Retina (tissue), 1 donor: ENCODE results near the gene DMD.
"Not testable (repeated sequence)": the region's sequence is repeated elsewhere in the genome, so short reads cannot be mapped to it uniquely, and the experiment has no call there.

Experiments used
- DNase-seq: peaks from one replicate; pipeline ENCODE4 v3.0.0-alpha.2; 2016

Gene DMD

GRCh38 chrX:31378973-31379372 lies 1832.4 kb downstream of the DMD start:
- DNase-seq, result not testable (repeated sequence)

DNA sequence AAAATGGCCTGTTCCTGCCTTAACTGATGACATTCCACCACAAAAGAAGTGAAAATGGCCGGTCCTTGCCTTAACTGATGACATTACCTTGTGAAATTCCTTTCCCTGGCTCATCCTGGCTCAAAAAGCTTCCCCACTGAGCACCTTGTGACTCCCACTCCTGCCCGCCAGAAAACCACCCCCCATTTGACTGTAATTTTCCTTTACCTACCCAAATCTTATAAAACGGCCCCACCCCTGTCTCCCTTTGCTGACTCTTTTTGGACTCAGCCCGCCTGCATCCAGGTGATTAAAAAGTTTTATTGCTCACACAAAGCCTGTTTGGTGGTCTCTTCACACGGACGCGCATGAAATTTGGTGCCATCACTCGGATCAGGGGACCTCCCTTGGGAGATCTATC lies 1833.5 kb downstream of the DMD start:
- DNase-seq, result not testable (repeated sequence)

- DNase-seq, result no peak
Measured at GRCh38 chrX:31376408-31377022, 1834.8 kb downstream of the DMD start.

DNA sequence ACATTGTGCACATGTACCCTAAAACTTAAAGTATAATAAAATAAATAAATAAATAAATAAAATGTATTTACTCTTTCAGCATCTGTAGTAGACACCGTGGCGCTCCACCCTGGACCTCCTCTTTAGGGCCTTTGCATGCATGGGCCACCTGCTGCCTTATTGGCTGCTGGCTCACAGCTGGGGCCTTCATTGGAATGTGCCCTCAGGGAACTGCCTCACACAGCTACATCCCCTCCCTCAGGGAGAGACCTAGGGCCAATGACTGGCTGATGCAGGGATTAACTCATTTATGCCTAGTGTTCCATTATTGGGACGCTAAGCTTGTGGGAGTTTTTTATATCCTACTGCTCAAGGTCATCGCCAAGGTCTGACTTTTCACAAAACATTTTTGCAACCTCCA lies 1836.6 kb downstream of the DMD start:
- no peak for DNase-seq

GRCh38 chrX:31371956-31372355 lies 1839.4 kb downstream of the DMD start:
- DNase-seq, result no peak

DNA sequence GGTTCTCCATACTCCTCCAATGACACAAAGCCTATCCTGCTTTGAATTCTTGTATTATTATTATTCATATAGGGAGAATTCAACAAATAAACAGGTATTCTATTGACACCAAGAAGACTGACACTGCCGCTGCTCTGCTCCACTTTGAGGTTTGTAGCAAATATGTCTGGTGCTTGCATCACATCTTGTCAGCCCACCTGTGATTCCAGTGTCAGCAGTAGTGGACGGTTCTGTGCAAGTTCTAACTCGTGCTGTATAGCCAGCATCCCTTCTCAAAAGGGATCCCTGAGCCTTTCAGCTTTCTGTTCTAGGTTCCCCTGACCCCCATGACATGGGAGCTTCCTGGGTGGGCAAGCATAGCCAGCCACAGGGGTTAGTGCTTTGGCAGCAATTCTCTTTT lies 1843.5 kb downstream of the DMD start:
- no peak for DNase-seq

DNA sequence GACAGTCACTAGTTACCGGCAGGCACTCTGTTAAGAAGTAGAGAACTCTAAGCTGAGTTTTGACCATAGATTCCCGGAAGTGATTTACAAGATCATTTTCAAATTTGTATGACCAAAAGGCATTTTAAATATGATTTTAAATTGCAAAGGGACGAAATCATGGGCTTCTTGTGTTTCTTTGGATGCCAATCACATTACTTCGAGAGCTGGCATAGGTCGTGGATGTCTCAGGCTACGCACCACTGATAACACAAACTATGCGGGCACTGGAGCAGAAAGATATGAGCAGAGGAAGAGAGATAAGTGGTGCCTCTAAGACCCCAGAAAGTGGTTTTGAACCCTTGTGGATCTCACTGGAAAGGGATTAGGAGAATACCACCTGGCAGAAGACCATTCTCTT lies 1845.3 kb downstream of the DMD start:
- DNase-seq, result no peak

GRCh38 chrX:31356275-31357212 lies 1854.8 kb downstream of the DMD start:
- no peak for DNase-seq

- no peak for DNase-seq
Measured at GRCh38 chrX:31355206-31355955, 1856.0 kb downstream of the DMD start.

GRCh38 chrX:31353095-31353494 lies 1858.3 kb downstream of the DMD start:
- DNase-seq, result no peak

- DNase-seq, result no peak
Measured at GRCh38 chrX:31350808-31351074, 1860.6 kb downstream of the DMD start.

DNA sequence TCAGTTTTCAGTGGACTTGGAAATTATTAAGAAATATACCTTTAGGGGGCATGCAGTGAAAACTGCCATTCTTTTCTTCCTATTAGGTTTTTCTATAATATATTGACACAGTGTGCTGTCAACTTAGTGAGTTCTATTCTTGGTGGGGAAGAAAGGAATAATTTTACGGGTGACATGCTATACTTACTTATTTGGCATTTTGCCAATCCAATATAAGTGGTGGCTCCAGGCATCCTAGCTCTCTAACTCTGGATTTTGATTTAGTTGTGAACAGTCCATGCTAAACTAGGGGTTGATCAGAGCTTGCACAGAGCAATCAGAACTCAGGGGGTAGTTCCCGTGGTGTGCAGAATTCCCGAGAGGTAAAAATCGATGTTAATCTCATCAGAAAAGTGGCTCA lies 1861.8 kb downstream of the DMD start:
- DNase-seq, result no peak

- no peak for DNase-seq
Measured at GRCh38 chrX:31340587-31340986, 1870.8 kb downstream of the DMD start.

GRCh38 chrX:31338991-31339350 lies 1872.4 kb downstream of the DMD start:
- DNase-seq, result no peak

GRCh38 chrX:31337332-31337731 lies 1874.0 kb downstream of the DMD start:
- no peak for DNase-seq

DNA sequence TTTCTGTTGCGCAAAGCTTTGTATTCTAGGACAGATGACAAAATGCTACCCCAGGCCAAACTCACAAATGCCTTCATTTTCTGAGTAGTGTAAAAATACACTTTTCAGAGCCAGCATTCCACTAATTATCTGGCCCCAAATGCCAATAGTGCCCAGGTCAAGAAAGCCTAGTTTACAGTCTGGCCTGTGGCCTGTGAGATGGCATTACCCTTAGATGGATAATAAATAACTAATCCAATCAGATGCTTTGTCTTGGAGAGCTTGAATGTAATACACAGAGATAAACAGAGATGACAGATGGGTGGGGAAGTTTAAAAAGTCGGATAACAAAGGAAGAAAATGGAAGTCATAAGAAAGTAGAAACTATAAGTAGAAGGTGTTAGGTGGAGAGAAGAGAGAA lies 1874.9 kb downstream of the DMD start:
- no peak for DNase-seq

GRCh38 chrX:31334997-31335396 lies 1876.4 kb downstream of the DMD start:
- no peak for DNase-seq

- no peak for DNase-seq
Measured at GRCh38 chrX:31333165-31333831, 1878.1 kb downstream of the DMD start.

DNA sequence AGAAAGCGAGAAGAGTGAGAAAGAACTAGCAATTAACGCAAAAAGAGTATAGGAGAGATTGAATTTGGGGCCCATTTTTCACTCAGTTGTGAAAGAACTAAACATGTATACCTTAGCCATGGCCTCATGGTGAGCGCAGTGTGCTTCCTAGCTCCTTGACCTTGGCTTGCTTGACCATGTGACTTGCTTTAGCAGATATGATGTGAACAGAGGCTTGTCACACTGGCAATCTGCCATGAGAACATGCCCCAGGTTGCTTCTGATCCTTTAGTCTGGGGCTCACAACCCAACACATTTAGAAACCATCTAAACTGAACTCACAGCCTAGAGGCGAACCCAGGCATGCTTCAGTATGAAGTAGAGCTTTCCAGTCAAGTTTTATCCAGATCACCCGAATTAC lies 1879.4 kb downstream of the DMD start:
- DNase-seq, result no peak

DNA sequence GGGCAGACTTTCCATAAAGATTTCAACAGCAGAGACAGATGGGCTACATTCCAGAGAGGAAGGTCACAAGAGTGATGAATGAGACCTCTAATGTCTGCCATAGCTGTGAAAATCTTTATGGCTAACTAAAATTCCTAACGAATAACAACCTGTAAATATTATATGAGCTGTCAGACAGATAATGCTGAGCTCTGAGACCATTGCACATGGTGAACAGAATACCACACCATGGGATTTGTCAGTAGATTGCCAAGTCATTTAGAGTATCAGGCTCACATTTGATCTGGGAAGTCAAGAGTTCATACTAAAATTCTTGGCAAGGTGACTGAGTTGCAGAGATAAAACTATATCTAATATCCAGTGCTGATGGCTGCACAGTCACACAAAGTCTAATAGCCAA lies 1880.3 kb downstream of the DMD start:
- no peak for DNase-seq

- no peak for DNase-seq
Measured at GRCh38 chrX:31329298-31329697, 1882.1 kb downstream of the DMD start.

DNA sequence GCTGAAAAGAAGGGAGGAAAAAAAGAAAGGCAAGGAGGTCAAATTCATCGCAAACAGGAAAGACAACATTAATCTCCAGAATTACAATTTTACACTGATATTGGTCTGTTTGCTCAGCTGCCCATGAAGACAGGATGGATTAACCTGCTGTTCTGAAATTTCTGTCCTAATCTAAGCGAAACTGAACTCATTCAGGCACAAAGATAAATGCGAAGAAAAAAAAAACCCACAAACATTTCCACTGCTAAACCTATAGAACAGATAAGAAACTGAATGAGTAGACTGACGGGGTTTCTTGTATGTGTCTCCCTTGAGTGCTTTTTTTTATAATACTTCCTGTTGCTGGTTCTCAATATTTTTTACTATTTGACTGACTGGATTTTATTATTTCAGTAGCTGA lies 1887.7 kb downstream of the DMD start:
- no peak for DNase-seq

- DNase-seq, result no peak
Measured at GRCh38 chrX:31320740-31321139, 1890.6 kb downstream of the DMD start.

- no peak for DNase-seq
Measured at GRCh38 chrX:31319586-31319985, 1891.8 kb downstream of the DMD start.
